ENCODE measurements around the gene PCDHGA1. TPM values are rescaled to one million over a fixed set of nuclear protein-coding genes. Genes with fewer than 3 reads are reported as not detected.

Gene PCDHGA1
- total RNA-seq, 1 experiment from 2014 or later: 7.1 TPM

DNA sequence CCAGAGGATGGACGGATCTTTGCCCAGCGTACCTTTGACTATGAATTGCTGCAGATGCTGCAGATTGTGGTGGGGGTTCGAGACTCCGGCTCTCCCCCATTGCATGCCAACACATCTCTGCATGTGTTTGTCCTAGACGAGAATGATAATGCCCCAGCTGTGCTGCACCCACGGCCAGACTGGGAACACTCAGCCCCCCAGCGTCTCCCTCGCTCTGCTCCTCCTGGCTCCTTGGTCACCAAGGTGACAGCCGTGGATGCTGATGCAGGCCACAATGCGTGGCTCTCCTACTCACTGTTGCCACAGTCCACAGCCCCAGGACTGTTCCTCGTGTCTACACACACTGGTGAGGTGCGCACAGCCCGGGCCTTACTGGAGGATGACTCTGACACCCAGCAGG is 160.5 kb downstream of the PCDHGA1 start:
- no peak for DNase-seq (ENCODE audit: low read depth)

DNA sequence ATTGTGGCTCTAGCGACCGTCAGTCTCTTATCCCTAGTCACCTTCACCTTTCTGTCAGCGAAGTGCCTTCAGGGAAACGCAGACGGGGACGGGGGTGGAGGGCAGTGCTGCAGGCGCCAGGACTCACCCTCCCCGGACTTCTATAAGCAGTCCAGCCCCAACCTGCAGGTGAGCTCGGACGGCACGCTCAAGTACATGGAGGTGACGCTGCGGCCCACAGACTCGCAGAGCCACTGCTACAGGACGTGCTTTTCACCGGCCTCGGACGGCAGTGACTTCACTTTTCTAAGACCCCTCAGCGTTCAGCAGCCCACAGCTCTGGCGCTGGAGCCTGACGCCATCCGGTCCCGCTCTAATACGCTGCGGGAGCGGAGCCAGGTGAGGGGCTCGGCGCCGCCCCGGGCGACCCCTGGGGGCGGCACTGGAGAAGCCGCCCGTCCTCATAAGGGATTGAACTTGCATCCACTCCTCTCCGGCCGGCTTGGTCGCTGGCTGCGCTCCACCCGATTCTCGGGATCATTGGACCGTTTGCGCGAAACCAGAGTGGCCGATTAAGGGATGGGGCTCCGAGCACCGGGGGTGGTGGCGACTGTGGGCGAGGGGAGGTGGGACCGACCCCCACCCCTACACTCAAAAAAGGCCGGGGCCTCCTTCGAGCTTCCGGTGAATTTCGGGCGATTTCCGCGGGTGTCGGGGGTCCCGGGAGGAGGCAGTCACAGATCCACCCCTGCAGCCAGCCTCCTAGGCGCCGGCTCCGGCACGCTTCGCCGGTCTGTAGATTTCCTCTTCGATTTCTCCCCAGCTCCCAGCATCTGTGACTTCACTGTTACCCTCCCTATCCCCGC is 161.2 kb downstream of the PCDHGA1 start:
- no peak for DNase-seq (ENCODE audit: low read depth)

DNA sequence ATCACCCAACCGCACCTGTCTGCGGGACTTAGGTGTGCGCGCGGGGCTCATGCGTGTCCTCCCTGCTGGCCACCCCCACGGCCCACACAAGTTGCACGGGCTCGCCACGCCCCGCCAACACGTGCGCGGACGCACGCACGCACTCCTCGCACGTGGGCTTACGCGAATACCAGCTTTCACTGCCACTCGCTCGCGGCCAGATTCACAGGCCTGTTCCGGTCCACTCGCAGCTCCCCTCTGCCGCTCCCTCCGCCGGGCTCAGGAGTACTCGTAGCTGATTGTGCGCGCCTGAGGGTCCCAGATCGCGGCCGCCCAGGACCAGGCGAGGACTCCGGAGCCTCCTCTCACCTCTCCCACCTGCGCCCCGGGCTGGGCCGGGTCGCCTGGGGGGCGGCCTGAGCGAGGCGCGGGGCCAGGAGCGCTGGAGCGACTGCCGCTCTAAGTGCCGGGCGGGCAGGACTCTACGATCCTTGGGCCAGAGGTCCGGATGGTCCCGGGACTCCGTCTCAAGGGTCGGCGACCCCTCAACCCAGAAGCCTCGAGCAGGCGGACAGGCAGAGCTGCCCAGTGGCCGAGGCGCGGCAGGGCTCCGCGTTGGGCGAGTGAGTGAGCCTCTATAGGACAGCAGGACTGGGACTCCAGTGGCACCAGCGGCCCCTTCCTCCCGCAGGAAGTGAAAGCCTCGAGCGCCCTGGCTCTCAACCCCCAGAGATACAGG is 162.0 kb downstream of the PCDHGA1 start:
- DNase-seq (ENCODE audit: low read depth): no peak

DNA sequence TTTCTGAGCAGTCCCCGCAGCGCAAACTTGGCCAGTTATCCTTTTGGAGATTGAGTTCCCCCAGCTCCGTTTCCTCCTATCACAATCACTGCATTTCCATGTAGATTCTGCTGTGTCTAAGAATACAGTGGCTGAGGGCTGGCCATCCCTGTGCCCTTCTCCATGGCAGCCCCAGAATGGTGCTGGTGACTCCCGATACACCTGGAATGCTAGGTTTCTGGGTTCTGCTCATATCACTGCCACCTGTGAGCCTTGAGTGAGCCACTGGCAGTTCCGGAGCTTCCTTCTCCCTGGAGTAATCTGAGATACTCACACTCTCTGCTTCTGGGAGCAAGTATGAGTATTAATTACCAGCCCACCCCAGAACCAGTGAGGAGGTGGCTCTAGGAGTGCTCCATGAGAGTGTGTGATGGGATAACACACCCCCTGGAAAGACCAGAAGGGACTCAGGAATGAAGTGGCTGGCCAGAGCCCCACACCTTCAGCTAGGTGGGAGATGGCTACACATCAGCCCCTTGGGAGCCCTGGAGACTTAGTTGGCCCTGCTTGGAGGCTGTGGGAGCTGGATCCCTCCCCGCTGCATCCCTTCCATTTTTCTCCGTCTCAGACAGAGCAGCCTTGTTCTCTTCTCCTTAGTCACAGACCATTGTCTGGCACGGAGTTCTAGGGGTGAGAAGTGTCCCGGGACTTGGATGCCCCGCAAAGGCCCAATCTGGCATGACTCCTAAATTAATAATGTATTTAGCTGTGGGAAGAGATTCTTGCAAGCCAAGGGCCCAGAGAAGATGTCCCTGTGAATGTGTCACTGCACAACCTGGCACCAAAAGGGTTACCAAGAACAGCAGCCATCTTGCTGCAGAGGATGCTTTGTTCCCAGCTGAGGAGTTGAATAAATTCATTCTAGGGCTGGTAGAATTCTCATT is 163.4 kb downstream of the PCDHGA1 start:
- peak; percentile 69 for DNase-seq (ENCODE audit: low read depth)

DNA sequence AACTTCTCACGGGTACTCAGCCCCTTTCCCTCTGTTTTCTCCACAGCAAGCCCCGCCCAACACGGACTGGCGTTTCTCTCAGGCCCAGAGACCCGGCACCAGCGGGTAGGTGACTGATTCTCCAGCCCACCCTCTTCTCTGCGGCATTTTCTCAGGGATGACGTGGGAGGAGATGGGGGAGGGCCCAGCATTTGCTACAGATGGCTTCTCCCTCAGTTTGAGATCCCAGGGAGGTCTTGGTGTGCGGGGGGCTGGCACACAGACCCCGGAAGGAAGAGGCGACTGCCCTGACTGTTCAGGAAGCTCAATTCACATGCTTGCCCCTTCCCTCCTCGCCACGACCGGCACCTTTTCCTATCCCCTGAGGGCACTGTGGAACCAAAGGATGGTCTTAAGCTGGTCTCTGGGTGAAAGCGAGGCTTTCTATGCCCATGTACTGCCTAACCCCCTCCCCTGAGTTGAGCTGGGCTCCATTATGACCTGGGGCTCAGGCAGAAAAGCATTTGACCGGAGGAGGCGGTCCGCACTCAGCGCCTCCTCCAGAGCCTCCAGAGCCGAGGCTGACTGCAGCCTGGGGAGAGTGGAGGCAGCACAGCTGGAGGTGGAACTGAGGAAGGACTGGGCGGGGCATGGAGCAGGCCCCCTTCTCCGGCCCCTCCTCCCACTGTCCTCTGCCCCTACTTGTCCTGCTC is 164.6 kb downstream of the PCDHGA1 start:
- DNase-seq (ENCODE audit: low read depth): no peak

DNA sequence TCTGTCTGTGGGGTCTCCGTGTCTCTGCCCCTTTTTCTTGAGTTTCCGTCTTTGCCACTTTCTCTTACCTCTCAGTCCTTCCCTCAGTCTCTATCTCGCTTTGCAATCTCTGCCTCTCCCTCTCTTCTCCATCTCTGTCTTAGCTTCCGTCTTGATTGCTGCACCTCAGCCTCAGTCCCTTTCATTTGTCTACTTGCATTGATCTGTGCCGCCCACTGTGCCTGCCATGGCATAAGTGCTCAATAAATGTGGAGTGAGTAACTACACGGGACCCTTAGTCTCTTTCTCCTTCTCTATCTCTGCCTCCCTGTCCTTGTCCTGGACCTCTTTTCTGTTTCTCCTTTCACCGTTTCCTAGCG is 165.1 kb downstream of the PCDHGA1 start:
- DNase-seq (ENCODE audit: low read depth): no peak

DNA sequence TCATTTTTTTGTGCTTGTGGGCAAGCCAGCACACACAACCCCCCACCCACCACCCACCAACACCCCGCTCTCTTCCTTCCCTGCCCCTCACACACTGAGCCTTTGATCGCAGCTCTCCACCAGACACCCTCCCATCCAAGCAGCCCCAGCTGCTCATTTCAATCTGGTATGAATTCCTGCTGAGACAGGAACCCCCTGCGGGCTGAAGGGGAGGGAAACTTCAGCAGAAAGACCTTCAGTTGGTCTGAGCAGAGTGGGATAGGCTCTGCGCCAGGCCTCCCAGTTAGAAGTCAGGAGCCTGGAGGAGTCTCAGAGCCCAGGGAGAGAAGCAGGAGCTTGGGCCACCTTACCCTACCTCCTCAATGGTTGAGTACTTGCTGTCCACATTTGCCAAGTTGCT is 165.7 kb downstream of the PCDHGA1 start:
- DNase-seq (ENCODE audit: low read depth): peak; percentile 93

DNA sequence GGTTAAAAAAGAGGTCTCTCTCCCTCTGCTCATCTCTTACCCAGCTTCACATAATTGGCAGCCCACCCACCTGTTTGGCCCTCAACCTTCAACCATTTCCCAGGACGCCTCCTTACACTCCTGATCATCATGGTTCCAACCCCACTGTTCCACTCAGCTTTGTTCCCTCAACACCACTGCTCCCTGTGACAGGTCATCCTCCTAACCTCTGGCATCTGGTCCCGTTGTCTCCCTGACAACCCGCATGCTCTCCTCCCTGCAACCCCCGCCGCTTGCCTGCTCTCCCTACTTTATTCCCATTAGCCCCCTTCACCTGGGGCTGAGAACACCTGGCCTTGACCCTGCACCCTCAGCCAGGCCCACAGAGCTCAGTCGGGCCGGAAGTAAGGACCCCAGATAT is 171.4 kb downstream of the PCDHGA1 start:
- DNase-seq (ENCODE audit: low read depth): no peak

DNA sequence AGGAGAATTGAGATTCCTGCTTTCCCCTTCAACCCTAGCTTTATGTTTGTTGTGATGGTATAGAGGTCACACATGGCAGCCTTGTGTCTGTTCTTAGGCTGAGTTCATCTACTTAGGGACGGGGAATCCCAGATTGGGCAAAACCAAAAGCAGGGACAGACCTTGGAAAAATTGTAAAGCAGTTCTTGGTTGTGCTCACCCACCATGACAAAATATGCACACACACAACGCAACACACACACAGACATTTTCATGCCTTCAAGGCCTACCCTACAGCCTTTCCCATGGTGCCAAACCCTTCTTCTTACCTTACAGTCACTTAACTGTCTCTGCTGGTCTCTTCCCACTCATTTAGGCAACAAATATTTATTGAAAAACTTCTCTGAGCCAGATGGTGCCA is 173.4 kb downstream of the PCDHGA1 start:
- DNase-seq (ENCODE audit: low read depth): no peak

DNA sequence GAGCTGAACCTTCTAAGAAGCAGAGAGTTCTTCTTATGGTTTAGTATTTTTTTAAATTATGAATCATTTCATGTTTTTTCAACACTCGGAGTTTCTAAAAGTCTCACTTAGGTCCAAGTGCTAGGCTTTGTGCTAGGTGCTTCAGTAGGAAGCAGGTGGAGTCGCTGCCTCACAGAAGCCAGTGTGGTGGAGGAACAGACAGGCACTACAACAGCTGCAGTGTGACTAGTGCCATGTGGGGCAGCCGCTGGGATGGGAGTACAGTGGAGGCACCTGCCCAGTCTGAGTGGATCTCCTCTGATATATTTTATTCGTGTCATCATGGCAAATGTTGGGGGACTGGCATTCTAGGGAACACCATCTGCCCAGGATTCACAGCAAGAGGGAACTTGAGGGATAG is 173.9 kb downstream of the PCDHGA1 start:
- DNase-seq (ENCODE audit: low read depth): peak; percentile 60

DNA sequence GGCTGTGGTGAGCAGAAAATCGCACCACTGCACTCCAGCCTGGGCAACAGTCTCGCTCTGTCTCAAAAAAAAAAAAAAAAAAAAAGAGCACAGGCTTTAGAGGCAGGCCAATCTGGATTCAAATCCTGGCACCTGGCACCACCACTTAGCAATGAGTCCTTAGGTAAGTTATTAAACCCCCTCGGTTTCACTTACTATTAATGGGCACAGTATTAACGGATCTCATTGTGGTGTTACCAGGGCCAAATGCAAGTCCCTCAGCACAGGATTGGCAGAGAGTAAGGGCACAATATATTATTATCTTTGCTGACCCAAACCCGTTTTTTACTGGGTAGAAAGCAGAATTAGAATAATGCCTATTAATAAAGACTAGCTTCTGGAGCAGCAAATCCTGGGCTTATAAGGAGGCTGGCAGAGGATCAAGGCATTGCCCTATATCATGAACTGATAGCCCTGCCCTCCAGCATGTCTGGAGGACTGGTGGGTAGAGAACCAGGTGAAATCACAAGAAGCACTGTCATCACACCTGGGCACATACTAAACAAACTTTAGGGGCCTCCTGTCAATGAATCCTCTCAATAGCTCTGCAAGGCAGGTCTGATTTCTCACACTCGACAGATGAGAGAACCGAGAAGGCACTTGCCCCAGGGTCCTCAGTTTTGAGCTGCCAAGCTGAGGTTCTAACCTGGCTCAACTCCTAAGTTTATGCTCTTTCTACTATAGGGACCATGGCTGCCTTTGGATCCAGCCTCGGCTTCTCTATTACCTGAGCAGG is 176.3 kb downstream of the PCDHGA1 start:
- DNase-seq (ENCODE audit: low read depth): no peak

DNA sequence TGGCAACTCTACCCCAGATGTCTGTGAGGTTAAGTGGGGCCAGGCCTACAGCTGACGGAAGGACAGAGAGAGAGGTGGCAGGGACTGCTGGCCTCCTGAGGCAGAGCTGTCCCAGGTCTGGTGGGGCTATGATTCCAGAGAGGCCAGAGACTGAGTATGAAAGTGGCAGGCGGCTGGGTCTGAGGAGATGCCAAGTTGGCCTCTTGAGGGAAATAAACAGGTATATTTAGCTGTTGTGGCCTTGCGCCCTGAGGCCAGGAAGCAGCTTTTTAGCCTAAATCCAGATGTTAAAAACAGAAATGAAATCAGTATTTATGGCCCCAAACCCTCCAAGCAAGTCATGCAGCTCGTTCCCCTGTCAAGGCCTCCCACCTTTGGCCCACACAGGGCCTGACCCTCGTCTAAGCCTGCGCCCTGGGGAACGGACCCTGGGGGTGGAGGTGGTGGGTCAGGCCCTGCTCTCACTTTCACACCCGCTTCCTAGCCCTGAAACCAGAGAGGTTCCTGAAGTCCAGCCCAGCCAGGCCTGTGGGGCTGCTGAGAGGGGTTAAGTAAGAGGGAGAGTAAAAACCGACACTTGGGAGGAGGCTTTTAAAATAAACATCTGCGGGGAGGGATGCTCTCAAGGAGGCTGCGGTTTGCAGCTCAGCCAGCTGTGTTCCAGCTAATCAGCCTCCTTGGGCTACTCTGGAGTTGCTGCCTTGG is 177.2 kb downstream of the PCDHGA1 start:
- DNase-seq (ENCODE audit: low read depth): peak; percentile 84

DNA sequence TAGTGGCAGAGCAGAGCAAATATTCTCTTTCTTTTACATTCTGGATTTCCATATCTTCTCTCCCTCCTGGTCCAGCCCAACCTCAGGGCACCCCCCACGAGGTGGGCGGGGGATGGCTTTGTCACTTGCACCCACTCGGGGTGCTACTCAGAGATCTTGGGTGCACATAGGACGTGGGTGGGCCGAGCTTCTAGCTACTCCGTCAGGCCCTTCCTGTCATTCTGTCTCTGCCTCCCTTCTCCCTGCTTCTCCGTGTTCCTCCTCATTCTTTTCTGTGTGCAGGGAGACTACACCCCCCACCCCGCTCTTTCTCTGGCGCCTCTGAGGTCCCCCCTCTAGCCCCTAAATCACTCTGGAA is 178.1 kb downstream of the PCDHGA1 start:
- DNase-seq (ENCODE audit: low read depth): no peak

DNA sequence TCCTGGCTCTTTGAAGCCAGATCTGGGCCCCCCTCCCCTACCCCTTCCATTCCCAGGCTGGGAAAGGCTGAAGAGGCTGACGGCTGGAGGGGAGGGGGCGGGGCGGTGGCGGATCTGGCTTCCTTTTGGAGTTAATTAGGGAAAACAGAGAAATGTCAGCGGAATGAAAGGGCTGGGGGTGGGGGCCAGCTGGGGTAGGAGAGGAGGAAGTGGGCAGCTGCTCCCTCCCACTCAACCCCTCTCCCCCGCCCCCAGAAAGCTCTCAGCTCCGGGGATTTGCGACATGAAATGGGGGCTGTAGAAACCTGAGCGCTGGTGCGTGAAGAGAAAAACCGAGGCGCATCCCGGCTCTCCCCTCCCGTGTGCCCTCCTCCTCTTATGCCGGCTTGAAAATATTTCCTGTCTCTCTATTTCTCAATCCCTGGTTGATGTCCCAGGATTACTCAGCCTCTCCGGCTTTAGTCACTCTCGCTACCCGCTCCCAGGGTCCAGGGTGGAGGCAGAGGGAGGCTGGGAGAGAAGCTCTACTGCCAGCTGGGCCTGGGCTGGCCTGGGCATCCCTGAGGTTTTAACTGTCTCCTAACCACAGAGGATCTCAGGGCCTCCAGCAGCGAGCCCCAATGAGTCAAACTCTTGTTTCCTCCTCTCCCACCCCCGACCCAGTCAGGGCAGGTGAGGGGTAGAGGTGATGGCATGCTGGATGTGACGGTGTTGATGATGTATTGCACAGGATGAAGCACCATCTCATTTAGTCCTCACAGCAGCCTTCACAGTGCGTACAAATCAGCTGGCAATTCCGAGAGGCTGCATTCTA is 178.7 kb downstream of the PCDHGA1 start:
- peak; percentile 98 for DNase-seq (ENCODE audit: low read depth)

DNA sequence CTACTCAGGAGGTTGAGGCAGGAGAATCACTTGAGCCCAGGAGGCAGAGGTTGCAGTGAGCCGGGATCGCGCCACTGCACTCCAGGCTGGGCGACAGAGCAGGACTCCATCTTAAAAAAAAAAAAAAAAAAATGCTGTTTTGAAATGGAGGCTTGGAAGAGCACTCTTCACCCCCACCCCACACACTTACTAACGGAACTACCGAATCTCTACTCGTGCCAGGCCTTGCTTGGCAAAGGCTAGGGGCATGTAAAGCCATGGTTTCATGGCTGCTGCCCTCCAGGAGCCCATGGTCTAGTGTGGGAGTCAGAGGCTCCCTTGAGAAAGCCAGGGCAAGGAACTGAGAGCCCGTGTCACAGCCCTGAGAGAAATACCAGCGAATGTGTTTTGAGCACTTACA is 179.8 kb downstream of the PCDHGA1 start:
- DNase-seq (ENCODE audit: low read depth): no peak

DNA sequence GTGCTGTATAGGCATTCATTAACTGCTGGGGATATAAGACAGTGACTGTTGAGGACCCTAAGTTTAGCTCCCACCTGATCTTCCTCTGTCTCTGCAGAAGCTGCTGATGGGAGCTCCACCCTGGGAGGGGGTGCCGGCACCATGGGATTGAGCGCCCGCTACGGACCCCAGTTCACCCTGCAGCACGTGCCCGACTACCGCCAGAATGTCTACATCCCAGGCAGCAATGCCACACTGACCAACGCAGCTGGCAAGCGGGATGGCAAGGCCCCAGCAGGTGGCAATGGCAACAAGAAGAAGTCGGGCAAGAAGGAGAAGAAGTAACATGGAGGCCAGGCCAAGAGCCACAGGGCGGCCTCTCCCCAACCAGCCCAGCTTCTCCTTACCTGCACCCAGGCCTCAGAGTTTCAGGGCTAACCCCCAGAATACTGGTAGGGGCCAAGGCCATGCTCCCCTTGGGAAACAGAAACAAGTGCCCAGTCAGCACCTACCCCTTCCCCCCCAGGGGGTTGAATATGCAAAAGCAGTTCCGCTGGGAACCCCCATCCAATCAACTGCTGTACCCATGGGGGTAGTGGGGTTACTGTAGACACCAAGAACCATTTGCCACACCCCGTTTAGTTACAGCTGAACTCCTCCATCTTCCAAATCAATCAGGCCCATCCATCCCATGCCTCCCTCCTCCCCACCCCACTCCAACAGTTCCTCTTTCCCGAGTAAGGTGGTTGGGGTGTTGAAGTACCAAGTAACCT is 180.7 kb downstream of the PCDHGA1 start:
- no peak for DNase-seq (ENCODE audit: low read depth)

DNA sequence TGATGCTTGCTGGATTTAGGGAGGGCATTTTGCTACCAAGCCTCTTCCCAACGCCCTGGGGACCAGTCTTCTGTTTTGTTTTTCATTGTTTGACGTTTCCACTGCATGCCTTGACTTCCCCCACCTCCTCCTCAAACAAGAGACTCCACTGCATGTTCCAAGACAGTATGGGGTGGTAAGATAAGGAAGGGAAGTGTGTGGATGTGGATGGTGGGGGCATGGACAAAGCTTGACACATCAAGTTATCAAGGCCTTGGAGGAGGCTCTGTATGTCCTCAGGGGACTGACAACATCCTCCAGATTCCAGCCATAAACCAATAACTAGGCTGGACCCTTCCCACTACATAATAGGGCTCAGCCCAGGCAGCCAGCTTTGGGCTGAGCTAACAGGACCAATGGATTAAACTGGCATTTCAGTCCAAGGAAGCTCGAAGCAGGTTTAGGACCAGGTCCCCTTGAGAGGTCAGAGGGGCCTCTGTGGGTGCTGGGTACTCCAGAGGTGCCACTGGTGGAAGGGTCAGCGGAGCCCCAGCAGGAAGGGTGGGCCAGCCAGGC is 181.5 kb downstream of the PCDHGA1 start:
- no peak for DNase-seq (ENCODE audit: low read depth)

DNA sequence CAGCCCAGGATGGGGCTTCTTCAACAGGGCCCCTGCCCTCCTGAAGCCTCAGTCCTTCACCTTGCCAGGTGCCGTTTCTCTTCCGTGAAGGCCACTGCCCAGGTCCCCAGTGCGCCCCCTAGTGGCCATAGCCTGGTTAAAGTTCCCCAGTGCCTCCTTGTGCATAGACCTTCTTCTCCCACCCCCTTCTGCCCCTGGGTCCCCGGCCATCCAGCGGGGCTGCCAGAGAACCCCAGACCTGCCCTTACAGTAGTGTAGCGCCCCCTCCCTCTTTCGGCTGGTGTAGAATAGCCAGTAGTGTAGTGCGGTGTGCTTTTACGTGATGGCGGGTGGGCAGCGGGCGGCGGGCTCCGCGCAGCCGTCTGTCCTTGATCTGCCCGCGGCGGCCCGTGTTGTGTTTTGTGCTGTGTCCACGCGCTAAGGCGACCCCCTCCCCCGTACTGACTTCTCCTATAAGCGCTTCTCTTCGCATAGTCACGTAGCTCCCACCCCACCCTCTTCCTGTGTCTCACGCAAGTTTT is 182.1 kb downstream of the PCDHGA1 start:
- peak; percentile 61 for DNase-seq (ENCODE audit: low read depth)
